NCI-H1694 treated with DMSO at 0.1 percent for 48 hours (cell line): Measurements from ENCODE around the gene EML1.

Source experiments
- DNase-seq: peaks from one replicate; lab custom pipeline; 2025; lab: John Stamatoyannopoulos, UW

The EML1 gene

DNA sequence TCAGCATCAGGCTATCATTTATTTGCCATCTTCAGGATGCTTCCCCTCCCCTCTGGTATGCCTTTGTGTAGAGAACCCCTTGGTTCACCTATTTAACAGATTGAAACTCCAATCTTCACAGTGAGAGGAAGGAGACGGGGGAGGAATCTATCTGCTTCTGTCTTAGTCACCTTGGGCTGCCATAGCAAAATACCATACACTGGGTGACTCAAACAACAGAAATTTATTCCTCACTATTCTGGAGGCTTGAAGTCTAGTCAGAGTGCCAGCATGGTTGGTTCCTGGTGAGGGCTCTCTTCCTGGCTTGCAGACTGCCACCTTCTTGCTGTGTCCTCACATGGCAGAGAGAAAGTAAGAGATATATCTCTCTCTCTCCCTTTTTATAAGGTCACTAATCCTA, 13.5 kb upstream of the EML1 start:
- no peak for DNase-seq

DNA sequence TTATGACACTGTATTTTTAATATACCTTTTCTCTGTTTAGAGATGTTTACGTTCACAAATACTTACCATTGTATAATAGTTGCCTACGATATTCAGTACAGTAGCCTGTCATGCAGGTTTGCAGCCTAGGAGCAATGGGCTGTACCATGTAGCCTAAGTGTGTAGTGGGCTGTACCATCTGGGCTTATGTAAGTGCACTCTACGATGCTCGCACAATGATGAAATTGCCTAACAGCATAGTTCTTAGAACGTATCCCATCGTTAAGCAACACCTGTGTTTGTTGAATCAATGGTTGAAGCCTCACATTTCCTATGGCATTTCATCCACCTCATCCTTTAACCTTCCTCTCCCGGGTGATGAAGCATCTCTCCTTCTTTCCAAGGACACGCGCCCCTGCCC, 12.5 kb upstream of the EML1 start:
- no peak for DNase-seq

DNA sequence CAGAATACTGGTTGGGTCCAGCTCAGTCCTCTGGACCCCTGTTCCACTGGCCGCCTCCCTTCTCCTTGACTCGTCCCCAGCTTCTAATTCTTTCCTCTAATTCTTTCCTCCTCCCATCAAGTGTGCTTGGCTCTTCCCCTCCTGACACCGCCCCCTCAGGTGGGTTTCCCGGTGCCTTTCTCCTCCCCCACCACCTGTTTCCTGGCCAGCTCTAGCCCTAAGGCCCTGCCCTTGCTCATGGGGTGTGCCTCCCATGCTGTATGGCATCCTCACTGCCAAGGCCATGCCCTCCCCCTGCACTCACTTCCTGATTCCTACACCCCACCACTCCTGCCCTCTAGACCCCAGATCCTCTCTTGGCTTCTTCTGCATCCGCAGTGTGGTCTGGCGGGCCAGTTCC, 12.1 kb upstream of the EML1 start:
- no peak for DNase-seq

DNA sequence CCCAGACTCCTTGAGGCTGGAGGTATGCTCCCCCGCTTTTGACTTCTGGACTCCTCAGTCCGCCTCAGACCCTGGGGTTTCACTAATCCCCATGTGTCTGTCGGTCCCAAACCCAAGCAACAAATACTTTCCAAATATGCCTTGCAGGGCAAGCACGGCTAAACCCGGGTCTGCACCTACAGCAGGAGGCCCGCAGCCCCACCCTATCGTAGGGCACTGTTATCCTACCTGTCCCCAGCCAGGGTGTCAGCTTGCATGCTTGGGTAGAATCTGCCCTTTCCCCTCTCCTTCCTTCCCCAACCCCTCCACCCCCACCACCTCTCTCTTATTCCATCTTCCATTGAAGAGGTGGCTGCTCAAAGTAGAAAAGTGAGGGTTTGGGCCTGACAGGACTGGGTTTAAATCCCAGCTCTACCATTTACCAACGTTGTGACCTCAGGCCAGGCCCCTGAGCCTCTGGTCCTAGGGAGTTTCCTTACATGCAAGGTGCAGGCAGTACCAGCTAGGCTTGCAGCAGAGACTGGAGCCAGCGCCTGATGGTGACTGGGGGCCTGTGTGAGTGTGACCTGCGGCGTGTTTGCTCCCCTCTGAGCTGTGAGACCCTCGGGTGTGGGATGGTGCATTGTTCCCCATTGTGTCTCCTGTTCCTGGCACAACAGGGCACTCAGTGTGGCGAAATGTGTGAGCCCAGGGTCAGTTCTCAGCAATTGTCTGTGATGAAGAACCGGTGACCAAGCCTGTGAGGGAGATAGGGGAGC, 11.2 kb upstream of the EML1 start:
- no peak for DNase-seq

DNA sequence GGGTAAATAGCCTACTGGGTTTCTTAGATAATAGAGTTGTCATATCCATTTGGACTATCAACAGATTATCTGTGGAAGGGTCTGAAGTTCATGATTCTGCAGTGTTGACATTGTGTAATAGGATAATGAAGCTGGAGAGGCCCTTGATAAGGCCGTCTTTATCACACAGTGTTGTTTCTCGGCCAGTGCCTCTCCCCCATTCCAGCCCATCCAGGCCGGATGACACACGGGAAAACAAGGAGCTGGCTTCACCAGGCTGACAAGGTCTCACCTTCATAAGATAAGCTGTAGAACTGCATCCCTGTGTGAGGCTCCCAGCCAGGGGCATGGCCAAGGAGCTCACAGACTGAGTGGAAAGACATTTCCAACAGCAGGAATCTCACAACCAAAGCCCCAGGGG, 8.7 kb upstream of the EML1 start:
- DNase-seq: no peak

DNA sequence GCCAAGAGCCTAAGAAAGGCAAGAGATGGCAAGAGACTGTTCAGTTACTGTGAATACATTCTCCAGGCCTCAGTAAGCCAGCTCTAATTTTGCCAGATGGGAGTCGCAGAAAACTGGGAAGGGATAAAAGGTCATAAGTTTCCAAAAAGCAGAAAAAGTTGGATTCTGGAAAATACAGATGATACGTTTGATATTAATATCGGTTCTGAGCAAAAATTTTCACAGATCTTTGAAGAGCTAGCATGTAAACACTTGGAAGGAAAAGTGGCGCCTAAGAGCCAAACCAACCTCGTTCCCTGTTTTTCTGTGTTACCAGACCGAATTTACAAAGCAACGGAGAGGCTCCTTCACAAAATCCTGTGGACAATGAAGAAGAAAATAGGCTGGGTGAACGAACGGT, 7.8 kb upstream of the EML1 start:
- no peak for DNase-seq

DNA sequence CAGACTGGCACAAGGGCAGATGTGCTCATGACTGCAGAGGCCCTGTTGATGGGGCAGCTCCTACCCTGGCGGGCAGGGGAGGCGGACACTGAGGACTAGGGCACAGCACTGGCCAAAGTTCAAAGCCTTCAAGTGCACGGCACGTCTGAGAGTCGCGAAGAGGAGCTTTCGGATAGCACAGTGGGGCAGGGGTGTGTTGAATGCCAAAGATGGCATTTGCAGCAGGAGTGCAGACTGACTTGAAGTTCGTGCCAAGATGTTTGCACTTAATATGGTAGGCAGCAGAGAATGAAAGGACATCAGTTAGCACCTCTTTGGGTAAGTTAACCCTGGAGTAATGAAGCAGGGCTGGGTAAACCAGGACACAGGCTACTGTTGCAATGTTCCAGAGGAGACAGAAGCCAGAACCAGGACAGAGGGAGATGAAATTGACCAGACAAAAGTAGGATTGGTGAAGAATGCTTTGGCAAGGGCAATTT, 6.7 kb upstream of the EML1 start:
- DNase-seq: no peak

DNA sequence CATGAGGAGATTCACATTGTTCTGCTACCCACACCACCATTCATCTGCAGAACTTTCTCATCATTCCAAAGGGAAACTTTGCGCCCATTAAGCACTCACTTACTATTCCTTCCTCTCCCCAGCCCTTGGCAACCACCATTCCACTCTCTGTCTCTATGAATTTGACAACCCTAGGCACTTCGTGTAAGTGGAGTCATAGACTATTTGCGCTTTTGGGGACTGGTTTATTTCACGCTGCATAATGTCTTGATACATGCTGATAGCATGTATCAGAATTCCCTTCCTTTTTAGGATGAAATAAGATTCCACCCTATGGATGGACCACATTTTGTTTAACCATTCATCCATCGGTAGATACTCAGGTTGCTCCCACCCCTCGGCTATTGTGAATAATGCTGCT, 4.5 kb upstream of the EML1 start:
- DNase-seq: no peak

DNA sequence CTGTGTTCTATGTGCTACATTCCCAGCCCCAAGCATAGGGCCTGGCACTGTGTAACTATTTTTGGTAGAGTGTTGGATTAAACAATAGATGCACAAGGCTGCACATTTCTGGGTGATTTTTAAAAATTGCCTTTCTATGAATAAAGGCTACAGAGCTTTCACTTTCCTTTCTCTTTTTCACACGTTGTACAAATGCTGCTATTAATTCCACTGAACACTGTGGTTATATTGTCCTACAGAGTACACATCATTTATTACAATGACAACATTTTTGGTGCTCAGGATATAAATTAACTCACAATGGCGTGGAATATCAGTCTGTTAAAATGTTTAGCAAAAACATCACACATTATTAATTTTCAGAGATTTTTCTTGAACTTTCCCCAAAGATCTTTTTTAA, 3.6 kb upstream of the EML1 start:
- DNase-seq: no peak

DNA sequence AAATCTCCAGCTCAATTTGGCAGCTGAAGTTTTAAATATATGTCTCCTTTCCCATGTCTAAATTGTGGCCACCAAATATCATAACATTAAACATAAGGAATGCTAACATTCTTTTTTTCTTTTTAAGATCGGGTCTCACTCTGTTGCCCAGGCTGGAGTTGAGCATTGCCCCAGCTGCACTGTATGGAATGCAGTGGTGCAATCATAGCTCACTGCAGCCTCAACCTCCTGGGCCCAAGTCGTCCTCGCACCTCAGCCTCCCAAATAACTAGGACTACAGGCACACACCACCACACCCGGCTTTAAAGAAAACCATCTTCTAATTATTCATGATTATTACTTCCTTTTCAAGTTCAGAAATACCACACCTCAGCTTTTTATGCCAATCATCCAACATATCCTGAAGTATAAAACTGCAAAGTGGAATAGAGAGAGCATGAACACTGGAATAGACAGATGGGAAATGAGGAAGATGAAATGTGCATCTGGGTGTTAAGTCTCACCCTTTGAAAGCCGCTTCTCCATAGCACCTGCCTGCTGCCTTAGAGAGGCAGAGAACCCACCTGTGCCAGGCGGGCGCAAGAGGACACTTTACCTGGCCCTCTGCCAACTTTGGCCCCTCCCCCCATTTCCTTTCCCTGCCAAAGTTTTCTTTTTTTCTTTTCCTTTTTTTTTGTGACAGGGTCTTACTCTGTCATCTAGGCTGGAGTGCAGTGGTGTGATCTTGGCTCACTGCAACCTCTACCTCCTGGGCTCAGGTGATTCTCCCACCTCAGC, 2.8 kb upstream of the EML1 start:
- DNase-seq: no peak

DNA sequence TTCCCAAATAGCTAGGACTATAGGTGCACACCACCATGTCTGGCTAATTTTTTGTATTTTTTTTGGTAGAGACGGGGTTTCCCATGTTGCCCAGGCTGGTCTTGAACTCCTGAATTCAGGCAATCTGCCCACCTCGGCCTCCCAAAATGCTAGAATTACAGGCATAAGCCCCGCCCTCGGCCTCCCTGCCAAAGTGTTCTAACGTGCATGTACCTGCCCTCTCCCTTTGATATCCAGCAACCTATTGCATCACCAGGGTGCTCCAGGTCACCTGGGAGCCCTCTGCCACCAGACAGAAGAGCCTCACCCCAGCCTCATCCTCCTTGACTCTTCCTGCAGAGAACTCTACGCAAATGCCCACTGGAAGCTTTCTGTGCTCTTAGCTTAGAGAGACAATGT, 2.2 kb upstream of the EML1 start:
- DNase-seq: no peak

DNA sequence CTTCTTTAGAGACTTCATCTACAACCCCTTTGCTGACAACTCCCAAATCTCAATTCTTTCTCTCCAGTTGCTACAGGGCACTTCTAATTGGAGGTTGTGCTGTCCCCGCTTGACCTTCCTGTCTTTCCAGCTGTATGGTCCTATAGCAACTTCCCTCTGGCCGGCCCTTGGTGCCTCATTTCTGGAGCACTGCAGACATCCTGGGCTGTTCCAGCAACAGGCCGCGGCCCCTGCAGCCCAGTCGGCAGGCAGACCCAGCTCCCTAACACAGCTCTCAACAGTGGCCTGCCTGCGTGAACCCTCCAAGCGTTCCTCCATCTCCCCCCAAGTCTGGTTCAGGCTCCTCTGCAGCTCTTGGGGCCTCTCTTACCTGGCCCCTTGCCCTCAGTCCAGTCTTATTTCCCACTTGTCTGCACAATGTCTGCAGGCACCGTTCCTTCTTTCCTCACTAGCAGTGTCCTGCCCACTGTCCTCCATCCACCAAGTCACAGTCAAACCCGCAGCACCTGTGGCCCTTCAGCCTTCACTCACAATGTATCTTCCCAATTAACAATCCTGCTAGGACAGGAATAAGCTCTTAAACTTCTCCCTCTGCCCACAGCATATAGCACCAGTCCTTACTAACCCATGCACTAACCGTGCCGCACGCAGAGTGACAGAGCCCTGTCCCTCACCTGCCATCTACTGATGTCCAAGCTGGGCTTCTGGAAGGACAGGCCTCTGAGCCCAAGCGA, 1.6 kb upstream of the EML1 start:
- DNase-seq: no peak

DNA sequence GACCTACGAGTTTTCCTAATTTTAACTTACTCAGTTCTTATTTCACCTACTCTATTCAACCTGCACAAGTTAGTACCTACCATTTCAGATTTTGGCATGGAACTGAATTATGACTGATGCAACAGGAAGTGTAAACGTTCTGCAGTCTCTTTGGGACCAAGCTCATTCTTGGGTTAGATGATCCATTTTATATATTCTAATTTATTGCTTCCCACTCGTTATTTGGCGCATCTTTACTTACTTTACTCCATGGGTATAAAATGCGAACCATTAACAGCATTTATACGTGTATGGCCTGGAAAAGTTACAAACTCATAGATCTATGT, 1.0 kb upstream of the EML1 start:
- no peak for DNase-seq

DNA sequence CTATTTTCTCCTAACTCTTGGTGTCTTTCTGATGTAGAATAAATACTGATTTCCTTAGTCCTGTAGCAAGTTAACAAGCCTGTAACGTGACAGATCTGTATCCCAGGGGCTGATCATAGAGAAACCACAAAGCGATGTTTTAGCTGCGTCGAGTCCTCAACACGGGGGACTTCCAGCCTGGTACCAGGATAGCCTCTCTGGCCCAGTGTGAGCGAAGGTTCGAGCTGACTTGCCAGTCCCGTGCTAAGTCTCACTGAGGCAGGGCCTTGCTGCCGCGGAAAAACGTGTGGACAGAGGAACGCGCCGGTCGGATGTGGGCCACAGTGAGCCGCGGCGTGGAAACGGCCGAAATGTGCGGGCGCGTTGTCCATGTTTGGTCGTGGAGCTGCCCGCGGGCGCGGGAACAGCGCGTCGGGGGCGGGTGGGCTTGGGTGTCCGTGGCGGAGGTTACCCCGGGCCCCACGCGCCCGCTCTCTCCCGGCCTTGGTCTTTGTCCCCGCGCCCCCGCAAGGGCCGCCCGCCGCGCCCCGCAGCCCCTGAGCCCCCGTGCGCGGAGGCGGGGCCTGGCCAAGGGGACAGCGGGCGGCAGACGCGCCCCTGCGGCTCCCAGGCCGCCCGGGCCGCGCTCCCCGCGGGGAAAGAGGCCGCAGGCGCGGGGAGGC, 531 bp upstream of the EML1 start:
- no peak for DNase-seq

DNA sequence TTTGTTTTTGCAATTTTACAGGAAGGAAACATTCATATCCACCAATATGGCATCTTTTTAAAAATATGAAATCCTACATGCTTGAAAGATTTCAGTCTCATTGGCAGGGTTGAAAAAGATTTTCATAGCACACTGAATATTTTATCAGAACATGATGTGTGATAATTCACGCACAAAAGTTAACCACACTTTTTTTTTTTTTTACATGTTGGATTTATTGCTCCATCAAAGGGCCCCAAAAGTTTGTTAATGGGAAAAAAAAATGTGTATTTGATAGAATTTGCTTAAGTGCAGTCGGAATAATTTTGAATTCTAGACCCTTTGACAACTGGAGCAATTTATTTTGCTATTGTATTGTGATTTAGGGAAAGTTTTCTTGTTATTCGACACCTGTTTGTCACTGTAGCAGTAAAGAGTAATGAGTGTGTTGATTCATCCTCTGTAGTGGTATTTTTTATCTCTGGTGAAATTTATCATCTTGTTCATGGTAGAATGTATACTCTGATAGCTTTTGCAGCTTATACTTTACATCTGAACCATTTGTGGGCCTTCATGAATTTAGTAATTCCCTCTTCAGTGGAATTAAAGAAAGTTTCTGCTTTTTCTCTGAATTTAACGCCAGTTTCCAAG, 1.1 kb downstream of the EML1 start:
- no peak for DNase-seq

DNA sequence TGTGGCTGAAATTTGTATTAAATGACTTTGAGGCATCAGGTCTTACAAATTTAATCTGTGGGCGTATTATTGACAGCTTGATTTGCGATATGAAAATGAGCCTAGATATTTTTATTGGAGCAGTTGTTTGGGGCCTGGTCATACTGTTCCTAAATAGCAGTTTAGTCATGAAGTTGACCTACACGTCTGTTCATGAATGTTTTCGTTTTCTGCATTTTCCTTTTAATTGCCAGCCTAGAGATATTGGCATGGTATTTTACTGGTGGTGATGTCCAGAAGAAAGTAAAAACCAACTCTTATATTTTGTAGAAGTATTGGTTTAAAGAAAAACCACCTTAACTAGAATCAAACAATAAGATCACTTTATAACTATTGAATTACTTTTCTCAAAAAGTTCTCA, 1.8 kb downstream of the EML1 start:
- DNase-seq: no peak

DNA sequence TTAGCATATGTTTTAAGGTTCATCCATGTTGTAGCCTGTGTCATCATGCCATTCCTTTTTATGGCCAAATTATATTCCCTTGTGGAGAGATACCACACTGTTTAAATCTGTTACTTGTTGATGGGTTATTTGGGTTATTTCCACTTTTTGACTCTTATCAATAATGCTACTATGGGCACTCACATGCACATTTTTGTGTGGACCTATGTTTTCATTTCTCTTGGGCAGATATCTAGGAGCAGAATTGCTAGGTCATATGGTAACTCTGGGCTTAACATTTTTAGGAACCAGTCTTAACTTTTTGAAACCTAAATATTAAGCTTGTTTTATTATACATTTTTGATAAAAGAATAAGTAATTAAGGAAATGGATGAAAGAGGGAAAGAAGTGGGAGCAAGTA, 4.0 kb downstream of the EML1 start:
- DNase-seq: no peak

DNA sequence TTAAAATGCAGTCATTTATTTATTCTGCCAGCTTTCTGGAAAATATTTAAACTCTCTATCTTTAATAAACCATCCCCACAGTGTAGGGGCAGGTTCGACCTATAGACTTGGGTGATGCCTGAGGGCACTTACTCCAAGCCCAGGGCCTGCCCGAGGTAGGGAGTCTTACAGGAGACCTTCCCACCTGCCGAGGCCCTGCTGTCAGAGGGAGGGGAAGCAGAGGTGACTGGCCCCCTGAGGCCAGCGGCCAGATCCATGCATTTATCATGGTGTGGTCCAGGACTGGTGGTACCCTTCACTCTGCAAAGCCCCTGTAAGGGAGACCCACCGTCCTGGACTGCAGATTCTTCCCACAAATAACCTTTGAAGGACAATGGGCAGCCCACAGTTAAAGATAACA, 7.6 kb downstream of the EML1 start:
- DNase-seq: no peak

DNA sequence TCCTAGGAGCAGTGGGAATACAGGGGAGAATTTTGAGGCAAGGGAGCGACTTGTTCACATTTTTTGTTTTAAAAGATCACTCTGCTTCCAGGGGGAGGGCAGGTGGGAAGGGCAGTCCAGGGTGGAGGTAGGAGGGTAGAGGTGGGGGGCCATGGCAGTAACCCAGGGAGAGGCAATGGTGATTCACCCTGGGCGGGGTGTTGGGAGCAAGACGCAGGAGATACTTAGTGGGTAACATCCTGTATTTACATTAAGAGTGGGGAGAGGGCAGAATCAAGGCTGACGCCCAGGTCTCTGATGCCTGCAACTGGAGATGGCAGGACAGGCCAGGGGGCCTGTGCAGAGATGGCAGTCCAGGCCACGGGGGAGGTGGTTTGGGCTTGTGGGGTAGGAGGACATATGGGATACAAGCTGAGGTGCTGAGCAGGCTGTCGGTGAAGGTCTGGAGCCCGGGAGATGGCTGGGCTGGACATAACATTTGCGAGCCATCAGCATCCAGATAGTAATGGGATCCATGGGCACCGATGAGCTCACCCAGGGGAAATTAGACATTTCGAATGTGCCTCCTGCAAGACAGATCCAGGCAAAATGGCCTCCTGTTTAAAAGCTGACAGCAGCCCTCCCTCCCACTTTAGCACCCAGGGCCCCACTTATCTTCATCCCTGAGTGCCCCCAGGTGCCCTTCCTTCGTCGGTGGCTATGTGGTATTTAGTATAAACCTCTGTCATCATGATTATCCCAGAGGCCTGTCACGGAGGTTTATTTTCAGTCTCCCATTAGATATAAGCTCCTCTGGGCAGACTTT, 9.3 kb downstream of the EML1 start:
- DNase-seq: no peak

DNA sequence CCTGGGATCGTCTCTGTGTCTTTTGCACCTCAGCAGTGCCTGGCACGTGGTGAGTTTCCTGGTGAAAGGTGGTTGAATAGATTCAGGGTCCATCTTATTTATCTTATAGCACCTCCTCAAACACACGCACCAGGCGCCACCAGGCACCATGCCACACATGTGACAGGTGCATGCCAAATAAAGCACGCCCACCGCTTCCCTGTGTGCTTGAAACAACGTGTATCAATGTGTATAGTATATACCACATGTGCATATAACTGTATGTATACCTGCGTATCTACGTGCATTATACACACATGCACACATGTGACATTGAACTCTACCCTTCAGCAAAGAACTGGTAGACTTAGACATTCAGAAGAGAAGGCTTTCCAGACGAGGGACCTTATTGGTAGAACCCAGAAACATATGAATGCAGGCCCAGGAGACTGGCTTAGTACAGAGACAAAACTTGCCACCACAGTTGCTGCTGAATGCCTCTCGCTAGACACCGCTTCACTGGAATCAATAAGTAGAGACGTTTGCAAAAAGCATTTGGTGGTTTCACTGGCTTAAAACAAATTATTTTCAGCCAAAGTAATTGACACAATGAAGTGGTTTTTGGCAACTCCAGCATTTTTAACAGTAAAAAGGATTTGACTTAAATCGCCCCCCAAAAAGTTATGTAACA, 10.0 kb downstream of the EML1 start:
- DNase-seq: no peak

DNA sequence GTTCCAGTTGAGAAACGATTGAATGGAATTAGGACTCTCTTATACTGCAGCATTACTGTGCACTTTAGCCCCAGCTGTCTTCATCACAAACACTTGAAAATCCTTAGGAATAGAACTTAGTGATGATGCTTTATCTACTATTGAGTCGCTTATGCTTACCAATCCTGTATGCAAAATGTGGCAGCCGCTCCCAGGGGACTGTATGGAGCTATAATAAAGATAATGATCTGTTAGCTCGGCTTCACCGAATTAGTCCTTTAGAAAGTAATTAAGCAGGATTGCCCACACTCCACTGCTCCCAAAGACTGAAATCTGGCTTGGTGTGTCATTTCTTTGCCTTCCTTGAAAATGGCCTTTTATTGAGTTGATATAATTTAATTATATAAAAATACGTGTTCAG, 10.6 kb downstream of the EML1 start:
- no peak for DNase-seq
